GM12864 (cell line): ENCODE measurements around the gene B4GALNT4.

Experiments
- DNase-seq: peaks from one replicate; pipeline ENCODE4 v3.0.0-alpha.2; 2011; ENCODE audit warnings: low read depth
- H3K4me3 ChIP-seq: 2 replicates; pipeline ENCODE4 v1.5.1; 2011; ENCODE audit warnings: mild to moderate bottlenecking, low read depth, low read length, control low read depth
- TF ChIP-seq, protein P1 (sequence below): IDR thresholded peaks from 2 replicates; pipeline ENCODE4 v1.5.1; 2011; ENCODE audit warnings: low read depth, mild to moderate bottlenecking, moderate library complexity, low read length, control low read depth, inconsistent platforms; ENCODE audit errors: missing control alignments

B4GALNT4 gene

DNA sequence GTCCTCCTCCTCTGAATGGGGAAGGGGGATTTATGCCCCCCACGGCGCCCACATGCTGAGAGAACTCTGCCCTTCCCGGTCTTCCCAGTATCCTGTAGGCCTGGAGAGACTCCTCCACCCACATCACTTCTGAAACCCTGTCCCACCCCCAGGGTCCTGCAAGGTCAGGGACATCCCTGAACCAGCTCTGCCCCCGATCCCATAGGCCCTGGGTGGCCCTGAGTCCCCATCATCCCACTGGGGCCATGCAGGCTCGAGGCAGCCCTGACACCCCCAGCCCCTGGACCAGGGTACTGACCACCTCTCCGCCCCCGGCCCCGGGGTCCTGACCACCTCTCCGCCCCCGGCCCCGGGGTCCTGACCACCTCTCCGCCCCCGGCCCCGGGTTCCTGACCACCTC is 11.7 kb downstream of the B4GALNT4 start:
- no peak overlapping the region for H3K4me3 ChIP-seq
- TF ChIP-seq, protein P1, sequence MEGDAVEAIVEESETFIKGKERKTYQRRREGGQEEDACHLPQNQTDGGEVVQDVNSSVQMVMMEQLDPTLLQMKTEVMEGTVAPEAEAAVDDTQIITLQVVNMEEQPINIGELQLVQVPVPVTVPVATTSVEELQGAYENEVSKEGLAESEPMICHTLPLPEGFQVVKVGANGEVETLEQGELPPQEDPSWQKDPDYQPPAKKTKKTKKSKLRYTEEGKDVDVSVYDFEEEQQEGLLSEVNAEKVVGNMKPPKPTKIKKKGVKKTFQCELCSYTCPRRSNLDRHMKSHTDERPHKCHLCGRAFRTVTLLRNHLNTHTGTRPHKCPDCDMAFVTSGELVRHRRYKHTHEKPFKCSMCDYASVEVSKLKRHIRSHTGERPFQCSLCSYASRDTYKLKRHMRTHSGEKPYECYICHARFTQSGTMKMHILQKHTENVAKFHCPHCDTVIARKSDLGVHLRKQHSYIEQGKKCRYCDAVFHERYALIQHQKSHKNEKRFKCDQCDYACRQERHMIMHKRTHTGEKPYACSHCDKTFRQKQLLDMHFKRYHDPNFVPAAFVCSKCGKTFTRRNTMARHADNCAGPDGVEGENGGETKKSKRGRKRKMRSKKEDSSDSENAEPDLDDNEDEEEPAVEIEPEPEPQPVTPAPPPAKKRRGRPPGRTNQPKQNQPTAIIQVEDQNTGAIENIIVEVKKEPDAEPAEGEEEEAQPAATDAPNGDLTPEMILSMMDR, result no peak
- DNase-seq, result no peak

DNA sequence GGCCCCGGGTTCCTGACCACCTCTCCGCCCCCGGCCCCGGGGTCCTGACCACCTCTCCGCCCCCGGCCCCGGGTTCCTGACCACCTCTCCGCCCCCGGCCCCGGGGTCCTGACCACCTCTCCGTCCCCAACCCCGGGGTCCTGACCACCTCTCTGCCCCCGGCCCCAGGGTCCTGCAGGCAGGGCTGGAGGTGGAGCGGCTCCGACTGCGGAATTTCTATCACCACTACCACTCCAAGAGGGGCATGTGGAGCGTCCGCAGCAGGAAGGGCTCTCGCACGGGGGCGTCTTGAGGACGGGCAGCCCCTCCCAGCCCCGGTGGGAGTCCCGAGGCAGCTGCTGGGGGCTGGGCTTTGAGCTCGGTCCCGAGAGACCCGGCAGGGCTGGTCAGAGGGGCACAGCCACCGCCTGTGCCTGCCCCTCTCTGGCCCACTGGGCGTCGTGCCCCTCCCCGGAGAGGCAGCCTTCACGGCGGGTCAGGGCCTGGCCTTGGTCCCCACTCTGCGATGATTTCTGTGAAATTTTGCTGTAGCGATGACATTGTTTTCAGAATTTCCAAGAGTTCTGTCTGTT is 12.3 kb downstream of the B4GALNT4 start:
- TF ChIP-seq, protein P1, result no peak
- DNase-seq, result no peak
- H3K4me3 ChIP-seq, result no peak overlapping the region

DNA sequence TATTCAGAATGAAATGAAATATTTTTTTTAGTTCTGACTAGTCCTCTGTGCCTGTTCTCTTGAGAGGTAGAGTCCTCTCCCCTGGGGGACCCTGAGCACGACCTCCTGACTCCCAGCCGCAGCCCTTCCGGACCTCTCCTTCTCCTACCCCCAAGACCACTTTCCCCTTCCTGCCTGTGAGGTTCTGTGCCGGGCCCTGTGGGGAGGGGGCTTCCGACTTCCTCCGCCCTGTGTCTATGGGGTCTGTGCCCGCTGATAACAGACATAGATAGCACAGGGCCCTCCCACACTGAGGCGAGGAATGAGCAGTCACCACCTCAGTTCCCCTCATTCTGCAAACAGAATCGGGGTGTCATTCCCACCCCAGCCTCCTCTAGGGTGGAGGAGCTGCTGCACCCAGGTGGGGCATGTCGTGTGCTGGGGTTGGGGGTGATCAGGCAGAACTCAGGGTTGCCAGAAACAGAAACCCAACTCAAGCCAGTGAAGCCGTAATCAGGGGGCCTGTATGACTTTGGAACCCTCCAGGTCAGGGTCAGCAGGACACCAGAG is 12.9 kb downstream of the B4GALNT4 start:
- H3K4me3 ChIP-seq, result no peak overlapping the region
- TF ChIP-seq, protein P1, result no peak
- no peak for DNase-seq

DNA sequence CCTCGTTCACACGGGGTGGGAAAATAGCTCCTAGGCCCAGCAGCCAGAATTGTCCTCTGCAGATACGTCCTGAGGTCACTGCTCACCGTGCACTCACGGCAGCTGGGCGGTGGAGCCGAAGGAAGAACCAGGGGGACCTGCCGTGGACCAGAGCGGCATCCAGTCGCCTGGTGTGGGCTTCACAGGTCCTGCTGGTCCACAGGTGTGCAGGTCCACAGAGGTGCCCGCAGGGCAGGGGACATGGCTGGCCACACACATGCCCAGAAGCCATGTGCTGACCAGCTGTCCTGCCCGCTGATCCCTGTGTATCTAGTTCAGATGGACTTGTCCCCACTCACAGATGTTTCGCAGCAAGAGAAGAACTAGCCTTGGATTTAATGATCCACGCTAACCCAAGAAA is 14.1 kb downstream of the B4GALNT4 start:
- no peak overlapping the region for H3K4me3 ChIP-seq
- no peak for DNase-seq
- TF ChIP-seq, protein P1, result no peak

DNA sequence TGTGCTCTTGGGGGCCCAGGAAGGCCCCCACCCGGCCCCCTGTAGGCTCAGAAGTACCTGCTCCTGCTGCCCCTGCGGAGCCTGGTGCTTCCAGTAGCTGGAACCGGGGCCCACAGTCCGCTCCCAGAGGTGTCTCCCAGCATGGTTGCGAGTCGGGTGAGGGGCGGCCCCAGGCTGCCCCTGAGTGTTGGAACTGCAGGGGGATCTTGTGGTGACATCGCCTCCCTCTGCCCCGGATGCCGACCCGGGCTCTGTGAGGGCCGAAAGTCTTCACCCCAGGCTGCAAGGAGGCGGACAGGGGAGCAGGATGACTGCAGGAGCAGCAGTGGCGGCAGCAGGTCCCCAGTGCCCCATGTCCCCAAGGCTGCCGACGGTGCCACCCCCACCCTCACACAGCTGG is 15.2 kb downstream of the B4GALNT4 start:
- H3K4me3 ChIP-seq, result no peak overlapping the region
- TF ChIP-seq, protein P1, result no peak
- DNase-seq, result no peak

DNA sequence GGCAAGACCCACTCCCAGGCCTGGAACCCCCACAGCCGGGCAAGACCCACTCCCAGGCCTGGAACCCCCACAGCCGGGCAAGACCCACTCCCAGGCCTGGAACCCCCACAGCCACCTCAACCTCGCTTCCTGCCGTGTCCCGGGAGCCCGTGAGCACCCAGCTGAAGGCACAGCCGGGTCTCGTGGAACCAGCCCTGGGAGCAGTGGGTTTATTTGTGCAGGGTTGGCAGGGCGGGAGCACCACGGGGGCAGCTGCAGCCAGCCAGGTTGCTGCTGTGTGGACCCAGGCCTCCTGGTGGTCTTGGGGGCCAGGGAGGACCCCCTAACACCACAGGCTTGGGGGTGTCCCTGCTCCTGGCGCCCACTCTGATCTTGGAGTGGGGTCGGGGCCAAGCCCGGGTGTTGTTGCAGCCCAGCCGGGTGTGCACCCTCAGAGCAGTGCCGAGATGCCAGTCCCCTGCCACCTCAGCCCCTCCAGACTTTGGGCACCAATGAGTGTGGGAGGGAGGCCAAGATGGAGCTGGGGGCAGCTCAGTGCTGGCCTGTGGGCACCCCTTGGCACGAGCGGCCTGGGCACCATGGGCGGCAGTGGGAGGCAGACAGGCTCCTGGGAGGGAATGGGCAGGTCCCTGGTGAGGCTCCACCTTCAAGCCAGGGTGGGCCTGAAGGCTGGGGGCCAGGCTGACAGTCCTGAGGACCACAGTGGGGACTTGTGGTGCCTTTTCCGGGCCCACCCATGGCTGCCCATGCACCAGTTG is 16.5 kb downstream of the B4GALNT4 start:
- no peak for DNase-seq
- TF ChIP-seq, protein P1, result no peak
- no peak overlapping the region for H3K4me3 ChIP-seq
